Activated T-cell treated with anti-CD3 and anti-CD28 coated beads, Interleukin-2, amount 50 U/mL, for 1 hour (primary cell): ENCODE results near the gene CTIF.

Experiments
- DNase-seq: peaks from one replicate; pipeline ENCODE4 v3.0.0-alpha.2; 2020

Gene CTIF

DNA sequence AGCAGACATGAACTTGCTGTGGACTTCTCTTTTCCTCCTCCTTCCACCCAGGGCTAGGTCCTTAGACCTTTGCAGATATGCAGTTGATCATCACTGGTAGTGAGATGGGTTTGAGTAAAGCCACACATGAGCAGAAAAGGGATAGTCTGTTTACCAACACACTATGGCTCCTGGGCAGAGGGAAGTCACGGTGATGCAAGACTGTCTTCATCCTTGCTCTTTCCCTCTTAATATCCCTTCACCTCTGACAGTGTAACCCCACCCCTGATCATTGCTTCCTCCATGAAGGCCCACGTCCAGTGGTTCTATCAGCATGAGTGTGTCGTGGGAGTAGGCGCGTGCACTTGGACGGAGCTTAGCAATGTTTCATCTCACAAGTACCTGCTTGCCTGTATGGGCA, 223.2 kb downstream of the CTIF start:
- no peak for DNase-seq

DNA sequence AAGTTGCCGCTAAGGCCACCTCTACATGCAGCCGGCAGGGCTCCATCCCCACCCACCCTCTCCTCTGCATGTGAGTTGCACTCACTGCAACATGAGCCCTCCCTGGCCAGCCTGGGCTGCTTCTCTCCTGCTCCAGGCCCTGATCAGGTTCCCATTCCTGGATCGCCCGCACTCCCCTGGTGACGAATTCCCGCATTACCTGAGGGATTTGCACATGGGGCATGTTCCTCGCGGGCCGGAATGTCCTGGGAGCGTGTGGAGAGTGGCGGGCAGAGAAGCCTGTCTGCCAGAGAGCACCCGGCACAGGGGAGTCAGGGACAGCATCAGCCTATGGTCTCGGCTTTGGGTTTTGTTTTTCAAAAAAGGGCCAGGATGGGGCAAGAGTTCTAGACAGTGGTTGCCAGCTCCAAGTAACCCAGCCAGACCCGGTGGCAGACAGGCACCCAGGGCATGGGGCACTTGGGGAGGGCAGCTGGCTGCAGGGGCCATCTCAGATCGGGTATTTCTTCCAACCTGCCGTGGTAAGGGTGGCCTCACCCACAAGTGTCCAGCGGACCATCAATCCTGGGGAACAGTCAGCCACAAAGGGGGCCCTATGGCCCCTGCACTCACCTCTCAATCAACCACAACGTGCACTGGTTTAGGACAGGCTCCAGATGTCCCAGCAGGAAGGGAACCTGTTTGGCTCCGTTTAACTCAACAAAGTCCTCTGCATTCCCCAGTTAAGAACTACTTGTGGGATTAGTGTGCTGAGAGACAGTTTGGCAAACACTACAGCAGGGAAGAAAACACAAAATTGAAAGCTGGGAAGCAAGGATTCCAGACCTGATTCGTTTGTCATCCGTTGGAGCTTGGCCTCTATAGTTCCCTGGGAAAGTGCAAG, 224.2 kb downstream of the CTIF start:
- DNase-seq, result no peak

DNA sequence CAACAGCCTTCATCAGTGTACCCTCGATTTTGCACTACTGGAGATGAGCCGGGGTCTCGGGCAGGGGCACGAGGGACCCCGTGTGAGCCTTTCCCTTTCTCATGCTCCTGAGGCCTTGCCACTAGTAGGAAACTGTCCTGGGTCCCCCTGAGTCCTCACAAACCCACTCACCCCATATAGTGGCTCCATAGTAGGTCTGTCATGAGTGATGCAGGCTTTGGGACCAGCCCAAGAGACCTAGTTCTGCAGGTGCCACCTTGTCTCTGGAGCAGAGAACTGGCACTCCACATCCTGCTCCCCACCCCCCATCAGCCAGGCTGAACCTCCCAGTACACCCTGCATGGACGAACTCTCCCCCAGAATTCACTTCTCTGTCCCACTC, 224.9 kb downstream of the CTIF start:
- DNase-seq, result no peak

DNA sequence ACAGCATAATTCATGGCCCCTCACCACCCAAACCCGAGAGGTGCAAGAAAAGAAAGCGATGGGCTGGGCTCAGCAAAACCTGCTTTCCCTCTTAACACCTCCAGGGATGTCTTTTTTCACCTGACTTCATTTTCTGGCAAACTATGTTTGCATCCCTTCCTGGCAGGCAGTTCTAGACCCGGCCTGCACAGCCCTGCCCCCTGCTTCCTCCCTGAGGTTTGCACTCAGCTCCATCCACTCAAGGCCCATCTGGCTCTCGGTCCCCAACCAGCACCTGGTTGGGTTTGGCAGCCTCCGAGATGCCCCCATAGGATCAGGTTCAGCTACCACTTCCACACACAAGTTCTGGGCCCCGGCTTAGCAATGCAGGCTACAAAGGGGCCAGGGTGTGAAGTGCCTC, 226.2 kb downstream of the CTIF start:
- no peak for DNase-seq

DNA sequence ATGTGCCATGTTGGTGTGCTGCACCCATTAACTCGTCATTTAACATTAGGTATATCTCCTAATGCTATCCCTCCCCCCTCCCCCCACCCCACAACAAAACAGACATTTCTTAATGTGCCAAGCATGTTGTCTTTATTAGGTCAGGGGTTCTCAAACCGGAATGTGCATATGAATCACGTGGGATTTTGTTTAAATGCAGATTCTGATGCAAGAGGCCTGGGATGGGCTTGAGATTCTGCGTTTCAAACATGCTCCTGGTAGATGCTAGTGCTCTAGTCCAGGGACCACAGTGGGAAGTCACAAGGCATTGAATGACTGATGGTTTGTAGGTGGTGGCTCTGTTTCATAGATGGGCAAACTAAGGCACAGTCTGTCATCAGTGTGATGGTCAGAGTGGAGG, 227.2 kb downstream of the CTIF start:
- no peak for DNase-seq

DNA sequence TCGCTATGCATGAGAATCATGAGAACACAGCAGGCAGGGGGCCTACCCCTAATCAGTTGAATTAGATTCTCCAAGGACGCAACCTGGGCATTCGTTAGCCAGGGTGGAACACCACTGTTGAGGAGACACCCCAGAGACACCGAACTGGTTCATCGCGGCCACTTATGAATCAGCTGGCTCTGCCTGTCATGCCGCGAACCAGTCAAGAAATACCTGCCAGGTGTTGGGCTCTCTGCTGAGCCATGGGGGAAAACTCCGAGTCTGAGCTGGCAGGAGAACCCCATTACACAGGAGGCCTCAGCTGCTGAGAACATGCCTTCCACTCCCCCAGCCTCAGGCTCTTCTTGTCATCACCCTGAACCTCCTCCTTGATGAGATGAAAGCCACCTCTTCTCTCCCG, 227.7 kb downstream of the CTIF start:
- DNase-seq, result no peak

DNA sequence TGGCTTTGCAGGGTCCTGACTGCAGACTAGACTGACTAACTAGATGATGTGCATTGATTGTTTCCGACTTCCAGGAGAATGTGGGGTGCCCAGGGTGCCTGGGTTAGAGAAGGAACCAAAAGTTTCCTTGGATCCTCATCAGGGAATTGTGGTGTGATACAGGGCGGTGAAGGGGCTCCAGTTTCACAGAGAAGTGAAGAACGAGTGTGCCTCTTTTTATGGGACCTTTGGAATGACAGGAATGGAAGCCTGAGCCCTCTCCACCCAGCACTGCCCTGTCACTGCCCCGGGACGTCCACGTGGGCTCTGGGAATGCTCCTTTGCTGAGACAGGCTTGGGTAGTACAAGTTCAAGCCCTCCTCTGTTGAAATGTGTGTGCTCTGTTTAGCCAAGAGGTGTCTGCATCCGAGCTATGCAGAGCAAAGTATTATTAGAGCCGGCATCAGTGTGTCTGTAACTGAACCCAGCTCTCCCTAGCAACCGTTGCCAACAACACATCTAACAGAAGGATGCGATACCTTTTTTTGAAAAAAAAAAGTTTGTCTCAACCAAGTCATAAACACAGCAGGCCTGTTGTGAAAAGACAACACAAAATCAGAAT, 228.4 kb downstream of the CTIF start:
- DNase-seq, result no peak

DNA sequence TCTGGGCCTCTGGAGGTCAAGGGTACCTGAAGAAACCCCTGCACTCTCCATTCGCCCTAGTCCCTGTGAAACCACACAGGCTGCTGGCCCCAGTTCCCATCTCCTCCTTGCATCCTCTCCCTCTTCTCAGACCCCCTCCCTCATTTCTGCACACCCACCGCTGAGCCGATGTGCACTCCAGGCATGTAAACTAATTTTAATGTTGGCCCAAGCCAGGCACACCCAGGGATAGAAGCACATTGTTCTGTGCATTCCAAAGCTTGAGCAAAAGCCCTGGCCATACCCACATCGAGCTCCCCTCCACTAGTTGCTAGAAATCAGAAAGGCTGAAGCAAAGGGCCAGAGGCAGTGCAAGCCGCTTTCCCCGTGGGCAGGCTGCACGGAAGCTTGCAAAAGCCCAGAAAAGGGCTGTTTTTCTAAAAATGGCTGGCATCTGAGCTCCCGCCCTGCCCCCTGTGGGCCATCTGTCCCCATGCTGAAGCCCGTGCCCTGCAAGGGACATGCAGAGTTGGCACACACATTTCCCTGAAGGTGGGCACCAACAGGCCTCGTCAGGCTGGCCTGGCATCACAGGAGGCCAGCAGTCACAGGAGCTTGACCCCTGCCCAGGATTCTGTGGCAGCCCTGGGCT, 230.3 kb downstream of the CTIF start:
- no peak for DNase-seq

DNA sequence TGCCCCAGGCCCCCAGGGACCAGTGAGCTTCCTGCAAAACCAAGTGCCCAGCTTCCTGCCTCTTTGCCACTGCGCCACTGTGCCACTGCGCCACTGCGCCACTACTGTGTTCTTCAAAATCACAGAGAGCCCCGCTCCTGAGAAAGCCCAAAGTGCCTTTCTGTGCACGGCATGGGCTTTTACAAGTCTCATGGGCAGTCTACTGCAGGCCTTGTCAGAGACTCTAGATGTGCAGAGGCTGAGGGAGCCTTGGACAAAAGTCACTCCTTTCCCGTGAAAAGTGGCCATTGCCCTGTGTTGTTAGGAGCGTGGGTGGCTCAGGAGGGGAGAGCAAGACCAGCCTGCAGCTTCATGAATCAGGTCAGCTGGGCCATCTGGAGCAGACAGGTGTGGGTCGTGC, 231.4 kb downstream of the CTIF start:
- DNase-seq, result no peak

DNA sequence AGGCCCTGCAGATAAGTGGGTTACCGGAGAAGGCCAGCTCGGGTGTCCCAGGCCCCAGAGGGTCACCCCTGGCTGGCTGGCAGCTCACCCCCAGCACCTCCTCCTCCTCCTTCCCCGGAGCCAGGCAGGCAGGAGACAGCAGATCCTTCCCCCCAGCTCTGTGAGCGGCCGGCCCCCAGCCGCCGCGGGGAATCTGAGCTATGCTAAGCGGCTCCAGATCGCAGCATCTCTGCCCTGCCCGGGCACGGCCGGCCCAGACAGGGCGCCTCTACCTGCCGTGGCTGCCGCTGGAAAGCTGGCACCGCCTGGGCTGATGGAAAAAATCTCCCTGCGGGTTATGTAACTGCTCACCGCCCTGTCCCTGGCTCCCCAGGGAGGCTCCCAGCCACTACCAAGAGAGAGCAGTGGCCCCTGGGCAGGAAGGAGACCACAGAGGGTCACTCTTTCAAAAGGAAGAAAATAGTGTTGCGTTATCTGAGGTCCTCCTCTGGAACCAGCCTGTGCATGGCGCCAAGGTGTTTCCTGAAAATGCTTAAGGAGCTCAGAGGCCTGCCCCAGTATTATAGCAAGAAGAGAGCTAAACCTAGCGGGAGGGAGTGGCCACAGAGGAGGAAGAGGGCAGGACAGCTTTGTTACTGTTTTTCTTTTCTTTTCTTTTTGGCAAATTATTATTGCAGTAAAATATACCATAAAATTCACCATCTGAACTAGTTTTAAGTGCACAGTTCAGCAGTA, 233.0 kb downstream of the CTIF start:
- DNase-seq, result no peak

DNA sequence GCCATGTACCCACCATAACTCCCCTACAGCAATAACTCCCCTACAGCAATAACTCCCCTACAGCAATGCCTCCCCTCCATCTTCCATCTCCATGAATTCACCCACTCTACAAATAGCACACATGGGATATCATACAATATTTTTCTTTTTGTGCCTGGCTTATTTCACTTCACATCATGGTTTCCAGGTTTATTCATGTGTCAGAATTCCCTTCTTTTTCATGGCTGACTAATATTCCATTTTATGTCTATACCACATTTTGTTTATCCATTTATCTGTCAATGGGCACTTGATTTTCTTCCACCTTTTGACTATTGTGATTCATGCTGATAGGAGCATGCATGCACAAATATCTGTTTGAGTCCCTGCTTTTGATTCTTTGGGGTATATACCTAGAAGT, 233.6 kb downstream of the CTIF start:
- DNase-seq, result no peak

DNA sequence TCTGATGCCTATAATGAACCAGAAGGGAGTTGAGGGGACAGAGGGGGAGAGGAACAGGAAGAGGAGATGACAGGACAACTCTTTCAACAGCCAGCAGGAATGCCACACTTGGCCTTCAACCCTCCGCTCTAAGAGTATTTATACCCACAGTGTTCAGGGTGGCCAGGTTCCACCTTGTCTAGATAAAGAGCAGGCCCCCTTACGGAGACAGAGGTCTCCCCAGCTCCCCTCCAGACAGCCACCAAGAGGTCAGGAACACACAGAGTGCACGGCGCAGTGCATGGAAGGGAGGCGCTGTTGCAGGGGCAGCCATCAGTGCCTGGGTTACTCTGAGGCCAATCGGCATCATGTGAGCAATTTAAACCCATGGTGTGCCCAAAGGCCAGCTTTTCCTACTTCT, 235.0 kb downstream of the CTIF start:
- DNase-seq, result no peak

DNA sequence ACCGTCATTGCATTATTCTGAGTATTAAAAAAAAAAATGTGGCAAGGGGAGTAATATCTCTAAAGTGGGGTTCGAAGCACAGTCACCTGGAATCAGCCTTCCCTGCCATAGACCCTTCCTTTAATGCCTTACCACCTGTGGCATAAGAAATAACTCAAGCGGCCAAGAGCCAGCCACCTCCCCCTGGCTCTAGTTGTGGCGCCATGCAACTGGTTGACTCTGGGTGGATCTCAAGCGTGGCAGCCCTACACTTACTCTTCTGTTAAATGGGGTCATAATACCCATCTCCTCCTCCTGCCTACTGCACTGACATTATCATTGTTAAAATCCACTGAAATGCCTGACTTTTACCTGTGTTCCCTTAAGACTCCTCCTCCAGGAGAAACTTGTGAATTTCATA, 236.1 kb downstream of the CTIF start:
- no peak for DNase-seq

DNA sequence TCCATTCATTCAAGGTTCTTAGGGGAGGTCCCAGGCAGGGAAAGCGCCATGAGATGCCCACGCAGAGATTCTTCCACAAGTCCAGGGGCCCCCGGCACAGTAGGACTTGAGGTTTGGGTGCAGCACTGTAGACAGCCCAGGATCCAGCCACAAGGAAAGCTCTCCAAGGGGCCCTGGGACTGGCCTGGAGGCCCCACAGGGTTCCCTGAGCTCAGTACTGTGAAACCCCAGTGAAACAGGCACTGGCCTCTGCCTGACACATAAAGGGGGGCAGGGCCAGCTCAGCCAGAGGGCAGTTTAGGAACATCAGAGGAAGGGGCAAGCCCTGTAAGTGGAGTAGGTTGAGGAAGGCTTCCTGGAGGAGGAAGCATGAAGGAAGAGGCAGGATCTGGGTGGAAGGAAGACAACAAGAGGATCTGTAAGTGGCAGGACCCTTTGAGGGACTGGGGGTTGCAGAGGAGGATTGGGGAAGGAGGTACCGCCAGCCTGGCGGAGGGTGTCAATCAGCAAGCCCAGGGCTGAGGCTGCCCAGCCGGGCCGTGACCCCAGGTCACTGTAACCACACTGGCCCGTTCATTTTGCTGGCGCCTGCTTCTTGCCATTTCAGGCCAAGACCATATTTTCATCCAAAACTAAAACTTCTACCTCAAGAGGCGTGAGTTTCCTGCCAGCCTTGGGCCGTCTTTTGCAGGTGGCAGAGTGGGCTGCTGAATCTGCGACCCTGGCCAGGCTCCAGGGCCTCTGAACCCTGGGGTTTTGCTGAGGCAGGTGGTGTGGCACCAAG, 236.7 kb downstream of the CTIF start:
- DNase-seq, result no peak

DNA sequence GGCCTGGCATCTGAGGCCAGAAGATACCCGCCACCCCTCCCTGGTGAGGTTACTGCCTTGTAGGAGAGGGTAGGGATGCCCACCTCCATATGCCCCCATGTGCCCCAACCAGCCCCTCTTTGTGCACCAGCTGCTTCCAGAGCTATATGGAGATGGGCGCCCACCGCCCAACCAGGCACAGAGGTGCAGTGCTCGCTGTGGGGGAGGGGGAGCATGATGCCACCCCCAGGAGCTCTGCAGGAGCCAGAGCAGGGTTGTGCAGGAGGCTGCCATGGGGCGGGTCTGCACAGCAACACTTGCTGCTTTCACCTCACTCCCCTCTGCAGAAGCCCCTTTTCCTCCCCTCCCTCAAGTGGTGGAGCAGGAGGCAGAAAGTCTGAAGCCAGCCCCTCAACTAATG, 237.3 kb downstream of the CTIF start:
- no peak for DNase-seq

DNA sequence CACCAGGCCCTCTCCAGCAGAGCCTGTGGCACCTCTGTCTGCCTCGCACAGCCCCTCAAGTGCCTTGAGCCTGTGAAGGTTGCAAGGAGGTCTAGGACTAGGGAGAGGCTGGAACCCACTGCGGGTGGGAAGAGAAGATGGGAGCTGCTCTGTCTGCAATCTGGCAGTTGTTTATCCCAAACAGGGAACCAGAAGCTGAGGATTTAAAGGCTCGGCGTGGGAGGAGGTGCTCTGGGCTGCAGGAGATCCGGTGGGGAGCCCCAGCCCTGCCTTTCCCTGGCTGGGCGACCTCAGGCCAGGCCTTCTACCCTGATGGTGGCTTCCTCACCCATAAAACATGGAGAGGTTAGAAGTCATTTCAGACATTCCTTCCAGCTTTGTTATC, 237.8 kb downstream of the CTIF start:
- no peak for DNase-seq

DNA sequence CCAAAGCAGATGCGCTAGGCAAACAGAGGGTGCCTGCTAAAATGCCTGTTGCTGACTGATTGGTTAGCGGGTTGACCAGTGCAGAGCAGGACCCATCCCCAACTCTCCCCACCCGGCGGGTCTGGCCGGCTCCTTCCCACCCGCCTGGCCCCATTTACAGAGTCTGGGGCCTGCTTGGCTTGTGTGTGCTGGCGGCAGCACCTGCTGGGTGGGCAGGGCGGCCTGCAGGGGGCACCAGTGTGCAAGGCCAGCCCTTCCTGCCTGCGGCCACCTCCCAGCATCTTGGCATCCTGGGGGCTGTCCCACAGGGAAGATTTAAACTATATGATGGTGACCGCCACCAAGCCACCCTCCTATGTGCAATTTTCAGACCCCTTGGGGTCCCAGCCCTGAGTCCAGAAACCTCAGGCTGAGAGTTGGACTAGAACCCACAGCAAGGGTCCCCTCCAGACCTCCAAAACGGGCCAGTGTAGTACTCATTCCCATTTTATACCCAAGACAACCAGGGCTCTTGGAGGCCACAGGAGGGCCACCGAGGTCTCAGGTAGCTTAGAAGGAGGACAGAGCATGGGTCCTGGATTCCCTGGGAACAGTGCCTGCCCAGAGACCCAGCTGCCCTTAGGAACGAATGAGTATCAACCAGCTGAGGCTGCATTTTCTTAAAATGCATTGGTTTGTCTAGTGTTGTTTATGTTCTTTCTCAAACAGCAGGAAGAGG, 238.4 kb downstream of the CTIF start:
- peak; percentile 77 for DNase-seq

DNA sequence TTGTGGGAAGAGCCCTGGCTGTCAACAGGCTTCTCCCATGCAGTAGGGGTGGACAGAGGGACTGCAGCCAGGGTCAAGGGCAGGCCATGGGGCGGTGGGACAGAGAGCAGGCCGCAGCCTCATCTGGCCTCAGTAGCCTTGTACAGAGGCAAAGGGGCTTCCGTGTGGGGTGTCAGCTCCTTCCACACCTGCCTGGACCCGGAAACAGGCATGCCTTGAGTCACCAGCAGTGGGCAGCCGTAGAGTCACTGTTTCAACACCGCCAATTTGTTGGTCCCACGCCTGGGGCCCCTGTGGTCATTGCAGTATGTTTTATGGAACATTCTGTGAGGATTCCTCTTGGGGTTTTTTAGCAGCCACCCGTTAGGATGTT, 238.9 kb downstream of the CTIF start:
- no peak for DNase-seq

DNA sequence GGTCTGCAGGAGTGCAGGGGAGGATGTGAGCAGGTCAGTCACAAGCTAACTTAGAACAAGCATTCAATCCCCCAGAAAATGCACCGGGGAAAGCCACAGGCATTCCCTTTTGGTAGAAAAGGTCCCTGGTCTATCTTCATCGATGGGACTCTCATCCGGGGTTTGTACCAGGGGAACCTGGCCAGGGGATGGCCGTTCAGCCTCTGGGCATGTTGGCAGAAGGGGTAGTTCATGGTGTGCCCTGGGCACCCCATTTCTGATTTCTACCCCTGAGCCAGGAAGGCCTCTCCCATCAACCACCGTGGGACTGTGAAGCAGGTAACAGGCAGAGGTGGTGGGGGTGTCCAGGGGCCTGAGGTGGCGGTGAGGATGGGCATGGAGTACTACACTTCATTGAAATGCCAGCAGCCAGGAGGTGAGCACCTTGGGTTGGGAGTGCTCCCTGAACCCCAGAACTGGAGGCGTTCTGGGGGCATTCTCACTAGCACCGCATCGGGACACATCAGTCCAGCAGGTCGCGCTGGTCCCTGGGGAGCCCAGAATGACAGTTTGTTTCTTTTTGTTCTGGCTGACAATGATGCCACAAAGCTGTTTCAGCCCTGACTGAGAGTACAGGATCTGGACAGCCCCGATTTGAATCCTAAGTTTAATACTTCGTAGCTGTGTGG, 239.6 kb downstream of the CTIF start:
- no peak for DNase-seq

DNA sequence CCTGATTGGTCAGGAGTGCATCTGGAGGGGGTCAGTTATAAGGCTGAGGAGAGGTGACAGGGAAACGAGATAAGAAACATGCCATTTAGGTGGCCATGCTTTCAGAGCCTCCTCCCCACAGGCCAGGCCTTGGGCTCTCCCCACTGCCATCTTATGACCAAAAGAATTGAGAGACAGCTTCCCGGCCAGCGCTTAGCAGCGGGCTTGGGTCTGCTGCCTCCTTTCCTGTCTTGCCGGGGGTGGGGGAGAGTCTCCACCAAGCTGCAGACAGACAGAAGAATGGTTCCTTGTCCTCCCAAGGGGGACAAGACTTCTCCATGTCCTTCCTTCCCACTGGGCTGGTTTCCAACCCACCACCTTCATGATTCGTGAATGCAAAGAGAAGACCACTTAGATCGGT, 240.6 kb downstream of the CTIF start:
- no peak for DNase-seq

DNA sequence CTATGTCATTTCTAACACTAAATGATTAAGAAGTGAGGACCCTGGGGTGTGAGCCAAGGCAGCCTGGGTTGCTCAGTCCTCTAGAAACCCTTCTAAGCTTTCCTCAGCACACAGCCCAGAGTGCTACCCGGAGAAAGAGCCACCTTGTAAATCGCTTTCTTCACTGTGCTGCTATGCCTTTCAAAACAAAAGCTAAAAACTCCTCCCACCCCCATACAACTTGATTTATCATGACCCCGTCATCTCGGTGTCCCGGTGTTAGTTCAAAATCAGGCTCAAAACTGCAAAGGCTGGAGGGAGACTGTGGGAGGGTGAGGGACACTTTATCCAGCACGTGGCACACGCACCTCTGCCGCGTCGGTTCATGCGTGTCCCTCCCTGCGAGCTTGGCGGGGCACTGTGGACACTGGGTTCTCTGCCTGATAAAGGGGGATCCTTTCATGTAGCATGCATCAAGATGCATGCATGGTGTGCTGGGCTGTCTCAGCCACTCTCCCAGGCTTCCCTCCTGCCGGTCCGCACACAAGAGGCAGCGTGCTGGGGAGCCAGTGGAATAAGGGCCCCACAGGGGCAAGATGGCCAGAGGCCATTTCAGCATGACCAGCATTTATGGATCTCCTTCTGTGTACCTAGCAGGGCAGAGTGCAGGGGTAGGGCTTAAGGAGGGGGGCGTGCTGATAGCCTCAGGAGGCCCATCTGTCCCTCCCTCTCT, 241.5 kb downstream of the CTIF start:
- DNase-seq, result no peak
